HepG2 (cell line): ENCODE measurements around the gene ACSL6. TPM values are rescaled to one million over a fixed set of nuclear protein-coding genes. Genes with fewer than 3 reads are reported as not detected.

Experiments
- ATAC-seq: fragments of 200-7000 bp; cut with Tn5 transposase; 3 replicates; pipeline ENCODE4 v1.9.1; 2020; ENCODE audit warnings: mild to moderate bottlenecking, moderate library complexity
- BruUV-seq: library from RNA; stranded (reverse); fragments of 400-500 nt; replicated peaks from 2 replicates; lab custom pipeline; 2021; lab: Mats Ljungman, UMichigan
- CTCF ChIA-PET: fragments of 300-600 bp; formaldehyde crosslinking; extraction: SDS; loops from one replicate; lab custom pipeline; 2021; ENCODE audit warnings: low total read pairs, inconsistent platforms, low intra/inter-chr PET ratio; lab: Yijun Ruan, JAX
- POLR2A ChIA-PET: fragments of 350-600 bp; sonication (Branson Sonifier 250); formaldehyde crosslinking; loops from one replicate; lab custom pipeline; 2020; ENCODE audit warnings: antibody characterized with exemption, inconsistent platforms; lab: Yijun Ruan, JAX
- DNase-seq: peaks from one replicate; pipeline ENCODE4 v3.0.0-alpha.2; 2015; ENCODE audit warnings: low spot score
- FAIRE-seq: peaks from 3 replicates; lab custom pipeline; 2011; peaks lifted over from hg19 to GRCh38; lab: Jason Lieb, UNC
- H2AFZ ChIP-seq: one replicate; pipeline ENCODE4 v1.6.1; 2011; ENCODE audit warnings: low read length, inconsistent platforms
- H3K27ac ChIP-seq: fragments of 300-600 bp; 3 replicates; pipeline ENCODE4 v1.8.0; 2011; ENCODE audit warnings: mixed run types, mild to moderate bottlenecking, mixed read lengths, low read length, inconsistent platforms; ENCODE audit not compliant: insufficient read depth; ENCODE audit errors: extremely low read length
- H3K27me3 ChIP-seq, 2 experiments: fragments of 200-600 bp in 1 of 2; 2 replicates in 1 of 2; 3 replicates in 1 of 2; pipeline versions ENCODE4 v1.6.0 to v1.8.0; 2011; ENCODE audit warnings: low read length in 2 of 2, mild to moderate bottlenecking in 2 of 2, moderate library complexity in 2 of 2, inconsistent platforms in 1 of 2; ENCODE audit not compliant: insufficient read depth in 2 of 2, control insufficient read depth in 1 of 2
- H3K36me3 ChIP-seq, 2 experiments: fragments of 200-600 bp in 1 of 2; replicated peaks in 1 of 2; 2 replicates in 1 of 2; 3 replicates in 1 of 2; pipeline versions ENCODE4 v1.5.1 to v1.8.0; 2011; ENCODE audit warnings: low read length in 2 of 2, inconsistent platforms in 1 of 2; ENCODE audit not compliant: insufficient read depth in 2 of 2, control insufficient read depth in 1 of 2
- H3K4me1 ChIP-seq: 2 replicates; pipeline ENCODE4 v1.5.1; 2012; ENCODE audit warnings: low read length, inconsistent platforms; ENCODE audit not compliant: insufficient read depth
- H3K4me2 ChIP-seq: 2 replicates; pipeline ENCODE4 v1.6.0; 2011; ENCODE audit warnings: low read depth, low read length, inconsistent platforms
- H3K4me3 ChIP-seq, 3 experiments: fragments of 200-600 bp in 1 of 3; sonication (generic), shearing (Covaris generic) in 1 of 3; replicated peaks in 1 of 3; 2 replicates each; pipeline ENCODE4 v1.5.1; 2011 to 2016; ENCODE audit warnings: low read length in 3 of 3, inconsistent platforms in 2 of 3, low read depth in 2 of 3, mild to moderate bottlenecking in 2 of 3, control low read depth in 1 of 3, mixed read lengths in 1 of 3; ENCODE audit not compliant: insufficient read depth in 1 of 3
- H3K79me2 ChIP-seq: one replicate; pipeline ENCODE4 v1.6.1; 2011; ENCODE audit warnings: low read length, inconsistent platforms; ENCODE audit not compliant: insufficient read depth
- H3K9ac ChIP-seq: 2 replicates; pipeline ENCODE4 v1.6.0; 2011; ENCODE audit warnings: mild to moderate bottlenecking, low read depth, low read length, inconsistent platforms; ENCODE audit not compliant: insufficient read depth
- H3K9me3 ChIP-seq: 2 replicates; pipeline ENCODE4 v1.5.1; 2012; ENCODE audit warnings: mild to moderate bottlenecking, low read length
- H4K20me1 ChIP-seq: 2 replicates; pipeline ENCODE4 v1.6.0; 2011; ENCODE audit warnings: inconsistent platforms, mild to moderate bottlenecking, low read length, moderate library complexity; ENCODE audit not compliant: insufficient read depth
- CREBL2 ChIP-seq: sonication (generic); formaldehyde crosslinking; IDR thresholded peaks from 2 replicates; pipeline ENCODE4 v1.8.1; 2023; ENCODE audit warnings: missing genetic modification reagents, mild to moderate bottlenecking, borderline replicate concordance
- ELF3 ChIP-seq: IDR thresholded peaks from 2 replicates; pipeline ENCODE4 v1.6.1; 2016; ENCODE audit warnings: missing genetic modification reagents, missing compliant biosample characterization
- GFI1 ChIP-seq: sonication (generic); formaldehyde crosslinking; IDR thresholded peaks from 2 replicates; pipeline ENCODE4 v1.5.0; 2020; ENCODE audit warnings: missing genetic modification reagents, mild to moderate bottlenecking, borderline replicate concordance
- MTF2 ChIP-seq: sonication (generic); formaldehyde crosslinking; IDR thresholded peaks from 2 replicates; pipeline ENCODE4 v1.5.0; 2020; ENCODE audit warnings: missing genetic modification reagents, borderline replicate concordance
- PHB2 ChIP-seq: fragments of 450-650 bp; IDR thresholded peaks from 2 replicates; pipeline ENCODE4 v1.6.1; 2018; ENCODE audit not compliant: partially characterized antibody
- SIN3B ChIP-seq: fragments of 150-350 bp; IDR thresholded peaks from 2 replicates; pipeline ENCODE4 v1.6.1; 2014; ENCODE audit warnings: low read length
- SOX6 ChIP-seq, 2 experiments: fragments of 450-650 bp in 1 of 2; sonication (generic) in 1 of 2; formaldehyde crosslinking in 1 of 2; IDR thresholded peaks; 2 replicates each; pipeline versions ENCODE4 v1.4.0 to v1.6.1; 2017 to 2020; ENCODE audit warnings: antibody characterized with exemption in 1 of 2, mild to moderate bottlenecking in 1 of 2, missing genetic modification reagents in 1 of 2
- SRSF1 ChIP-seq: fragments of 200-400 bp; formaldehyde crosslinking; optimal IDR thresholded peaks from 2 replicates; pipeline ENCODE3; 2017; ENCODE audit warnings: mild to moderate bottlenecking, low read depth, low read length, moderate library complexity
- TIGD3 ChIP-seq: sonication (generic); formaldehyde crosslinking; IDR thresholded peaks from 2 replicates; pipeline ENCODE4 v1.5.1; 2020; ENCODE audit warnings: mild to moderate bottlenecking, missing genetic modification reagents, borderline replicate concordance
- U2AF2 ChIP-seq: fragments of 200-400 bp; formaldehyde crosslinking; IDR thresholded peaks from 2 replicates; pipeline ENCODE4 v1.6.1; 2017; ENCODE audit warnings: low read depth, mild to moderate bottlenecking, low read length
- ZBTB46 ChIP-seq: sonication (generic); formaldehyde crosslinking; IDR thresholded peaks from 2 replicates; pipeline ENCODE4 v1.4.0; 2020; ENCODE audit warnings: mild to moderate bottlenecking, missing genetic modification reagents, borderline replicate concordance
- WGBS: methylation state at CpG from one replicate; pipeline ENCODE4 v1.1.6; 2017; ENCODE audit warnings: low lambda C conversion rate; 5-methylcytosine and 5-hydroxymethylcytosine counted together
- in situ Hi-C: cut with HindIII; loops from 2 replicates; pipeline ENCODE4 v1.10.0; 2017; ENCODE audit warnings: low pct_unique_long_range_greater_than_20kb; ENCODE audit not compliant: extremely low pct_ligation_motif_present
- intact Hi-C: fragments of 100-400 bp; cut with micrococcal nuclease; formaldehyde crosslinking; loops from one replicate; pipeline ENCODE4 v1.10.0; 2022; ENCODE audit not compliant: unreplicated experiment
- polyA plus RNA-seq, 8 experiments: library from polyadenylated mRNA; depleted of rRNA in 3 of 8; stranded (reverse) in 7 of 8; unstranded in 1 of 8; fragments of >200 nt; fragmentation: Illumina TruSeq in 4 of 8; extraction: Trizol in 4 of 8; gene quantifications; 2 replicates each; pipeline versions ENCODE4 v1.2.1 to v1.2.3, GENCODE V29; 2011 to 2016; ENCODE audit warnings: low read depth in 4 of 8, missing spikeins in 1 of 8, mixed read lengths in 1 of 8; ENCODE audit not compliant: insufficient read depth in 1 of 8
- total RNA-seq, 5 experiments: library from RNA; depleted of rRNA; stranded (reverse); fragments of >200 nt; fragmentation: Illumina TruSeq; extraction: Trizol; gene quantifications; 2 replicates each; pipeline ENCODE4 v1.2.3, GENCODE V29; 2016; ENCODE audit warnings: low read depth in 1 of 5

ACSL6 gene
- total and polyA plus RNA-seq, 2 of the 13 experiments (the other 11 are each of a cell fraction or from before 2014, with no cell fraction given), result 3.7 to 3.8 TPM

- Histone ChIP-seq H3K36me3 (no peaks in the 10 kb centered on the region), H3K4me2 (peak overlapping the region; percentile 72), H4K20me1 (no peaks in the 10 kb centered on the region), H3K27ac (peak overlapping the region; percentile 95), H3K79me2 (no peaks in the 10 kb centered on the region), H3K9ac (peak overlapping the region; percentile 71), H2AFZ (no peak overlapping the region), H3K27me3 (no peaks in the 10 kb centered on the region), H3K9me3 (no peaks in the 10 kb centered on the region), H3K4me3 (peak overlapping the region in 1 of 3 experiments; percentile 42; a peak in 3 of 6 replicates), H3K4me1 (peaks cover 81% of the 10 kb centered on the region)
- in situ Hi-C loops (loop anchor here (10.0 to 25.0 kb wide), 3 partner anchors 388 to 565 kb away; no protein-coding TSS in a partner anchor), intact Hi-C loops (loop anchor here (1.0 to 5.0 kb wide), 4 partner anchors 40 to 205 kb away; partner anchors contain the start of gene FNIP1)
- FAIRE-seq, result no peak
- TF ChIP-seq MTF2 (CRISPR knock-in tag) (0 out of 2 replicates have a peak, but pooled peaks have one; percentile 39), CREBL2 (CRISPR knock-in tag) (no peak), GFI1 (CRISPR knock-in tag) (0 out of 2 replicates have a peak, but pooled peaks have one; percentile 45), ELF3 (no peak), ZBTB46 (no peak), PHB2 (no peak), TIGD3 (CRISPR knock-in tag) (0 out of 2 replicates have a peak, but pooled peaks have one; percentile 5), SRSF1 (peak; percentile 26), SIN3B (no peak), U2AF2 (no peak), SOX6 (IDR thresholded peaks at IDR 0.05) (no peak), SOX6 (CRISPR knock-in tag; IDR thresholded peaks at IDR 0.05) (no peak)
- ChIA-PET POLR2A (interaction anchor here (0.9 to 6.8 kb wide), 6 partner anchors 9 to 838 kb away, joined by 3 to 91 read pairs (median 6); partner anchors contain the start of genes ACSL6, FNIP1 and HINT1), CTCF (no interaction called here)
- DNase-seq, result no peak
- WGBS, result 49% methylated on average over 2 of the region's 2 CpGs
- ATAC-seq, result no peak
- TSS peak; percentile 56 for BruUV-seq
Observed at GRCh38 chr5:132002757-132003156, 8.7 kb downstream of the ACSL6 start.
